ENCODE results near the gene ADAMTSL3. TPM values are rescaled to one million over a fixed set of nuclear protein-coding genes. Genes with fewer than 3 reads are reported as not detected.

Gene ADAMTSL3
- total RNA-seq, 1 donor from 2014 or later, result 13.2 TPM

DNA sequence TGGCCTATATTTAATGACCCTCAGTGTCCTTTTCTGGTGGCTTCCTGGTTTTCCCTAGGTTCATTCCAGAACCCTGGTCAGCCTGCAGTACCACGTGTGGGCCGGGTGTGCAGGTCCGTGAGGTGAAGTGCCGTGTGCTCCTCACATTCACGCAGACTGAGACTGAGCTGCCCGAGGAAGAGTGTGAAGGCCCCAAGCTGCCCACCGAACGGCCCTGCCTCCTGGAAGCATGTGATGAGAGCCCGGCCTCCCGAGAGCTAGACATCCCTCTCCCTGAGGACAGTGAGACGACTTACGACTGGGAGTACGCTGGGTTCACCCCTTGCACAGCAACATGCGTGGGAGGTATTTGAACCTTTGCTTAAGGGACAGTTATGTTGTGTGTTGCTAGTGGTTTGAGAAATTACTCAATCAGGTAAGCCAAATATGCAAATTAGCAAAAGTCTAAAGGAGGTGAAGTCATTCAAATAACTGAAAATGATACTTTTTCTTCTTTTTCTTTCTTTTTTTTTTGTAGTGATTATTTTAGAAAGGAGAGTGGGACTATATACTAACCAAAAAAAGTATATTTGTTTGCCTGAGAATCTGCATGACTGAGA lies 259.2 kb downstream of the ADAMTSL3 start:
- Mint-ChIP-seq H3K9me3 (peaks cover 11% of the 10 kb centered on the region), H3K36me3 (no peaks in the 10 kb centered on the region), H3K27me3 (ENCODE audit: low read depth) (peaks cover 7% of the 10 kb centered on the region), H3K27ac (no peak overlapping the region), H3K4me1 (no peaks in the 10 kb centered on the region), H3K4me3 (no peak overlapping the region)
- no peak for DNase-seq (ENCODE audit: low spot score in 2 of 2, unreplicated experiment in 2 of 2)
- TF ChIP-seq CTCF (IDR thresholded peaks at IDR 0.05; ENCODE audit: unreplicated experiment), result no peak

DNA sequence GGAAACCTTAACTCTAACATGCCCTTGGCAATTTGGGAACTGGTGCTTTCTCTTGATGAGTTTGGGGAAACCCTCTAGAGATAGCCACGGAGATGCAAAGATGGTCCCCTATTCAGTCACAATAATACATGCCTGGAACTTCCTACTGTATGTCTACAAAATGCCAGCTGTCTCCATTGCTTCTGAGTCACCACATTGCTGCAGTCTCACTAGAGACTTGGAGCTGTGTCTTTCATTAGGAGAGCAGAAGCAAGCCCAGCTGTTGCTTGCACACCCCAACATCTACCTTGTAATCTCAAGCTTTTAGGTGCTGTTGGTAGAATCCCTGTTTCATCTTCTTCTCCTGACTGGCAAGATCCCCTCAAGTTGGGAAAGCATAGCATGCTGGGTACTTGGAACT lies 261.0 kb downstream of the ADAMTSL3 start:
- DNase-seq (ENCODE audit: low spot score in 2 of 2, unreplicated experiment in 2 of 2), result no peak
- TF ChIP-seq CTCF (IDR thresholded peaks at IDR 0.05; ENCODE audit: unreplicated experiment), result no peak
- Mint-ChIP-seq H3K4me1 (no peaks in the 10 kb centered on the region), H3K27ac (no peak overlapping the region), H3K9me3 (peaks cover 2% of the 10 kb centered on the region), H3K4me3 (no peak overlapping the region), H3K27me3 (ENCODE audit: low read depth) (peaks cover 8% of the 10 kb centered on the region), H3K36me3 (no peaks in the 10 kb centered on the region)

GRCh38 chr15:83917432-83917831 lies 263.5 kb downstream of the ADAMTSL3 start:
- peaks cover 8% of the 10 kb centered on the region for H3K27me3 Mint-ChIP-seq (ENCODE audit: low read depth)
- no peak overlapping the region for H3K27ac Mint-ChIP-seq
- H3K4me1 Mint-ChIP-seq, result no peaks in the 10 kb centered on the region
- H3K36me3 Mint-ChIP-seq, result no peaks in the 10 kb centered on the region
- H3K9me3 Mint-ChIP-seq, result no peaks in the 10 kb centered on the region
- no peak for DNase-seq (ENCODE audit: low spot score in 2 of 2, unreplicated experiment in 2 of 2)
- H3K4me3 Mint-ChIP-seq, result no peak overlapping the region
- no peak for TF ChIP-seq CTCF (IDR thresholded peaks at IDR 0.05; ENCODE audit: unreplicated experiment)

DNA sequence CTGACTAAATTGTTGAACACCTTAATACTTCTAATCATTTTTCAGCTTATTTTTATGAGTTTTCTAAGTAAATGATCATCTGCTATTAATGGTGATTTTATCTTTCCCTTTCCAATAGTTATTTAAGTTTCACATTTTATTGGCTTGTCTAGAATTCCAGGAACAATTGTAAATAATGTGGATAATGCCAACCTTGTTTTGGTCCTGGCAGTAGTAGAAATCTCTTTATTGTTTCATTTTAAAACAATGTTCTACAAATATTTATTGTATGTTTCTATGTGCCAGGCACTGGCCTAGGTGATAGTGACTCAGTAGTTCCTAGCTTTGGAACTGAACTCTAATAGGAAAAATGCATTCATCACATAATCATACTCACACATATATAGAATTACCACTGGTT lies 264.1 kb downstream of the ADAMTSL3 start:
- no peaks in the 10 kb centered on the region for H3K4me1 Mint-ChIP-seq
- H3K36me3 Mint-ChIP-seq, result no peaks in the 10 kb centered on the region
- no peak for DNase-seq (ENCODE audit: low spot score in 2 of 2, unreplicated experiment in 2 of 2)
- H3K27me3 Mint-ChIP-seq (ENCODE audit: low read depth), result peaks cover 8% of the 10 kb centered on the region
- no peak overlapping the region for H3K4me3 Mint-ChIP-seq
- no peaks in the 10 kb centered on the region for H3K9me3 Mint-ChIP-seq
- H3K27ac Mint-ChIP-seq, result no peak overlapping the region
- TF ChIP-seq CTCF (IDR thresholded peaks at IDR 0.05; ENCODE audit: unreplicated experiment), result no peak

- Mint-ChIP-seq H3K36me3 (no peaks in the 10 kb centered on the region), H3K27ac (no peak overlapping the region), H3K4me1 (no peaks in the 10 kb centered on the region)
Measured at GRCh38 chr15:83919319-83919830, 265.5 kb downstream of the ADAMTSL3 start.

More at GRCh38 chr15:83919319-83919830, 265.5 kb downstream of the ADAMTSL3 start:
- Mint-ChIP-seq H3K9me3 (no peaks in the 10 kb centered on the region), H3K4me3 (no peak overlapping the region), H3K27me3 (ENCODE audit: low read depth) (peaks cover 8% of the 10 kb centered on the region)
- DNase-seq (ENCODE audit: low spot score in 2 of 2, unreplicated experiment in 2 of 2), result no peak
- no peak for TF ChIP-seq CTCF (IDR thresholded peaks at IDR 0.05; ENCODE audit: unreplicated experiment)
